Measurements from ENCODE around the gene MAPK13.

DNA sequence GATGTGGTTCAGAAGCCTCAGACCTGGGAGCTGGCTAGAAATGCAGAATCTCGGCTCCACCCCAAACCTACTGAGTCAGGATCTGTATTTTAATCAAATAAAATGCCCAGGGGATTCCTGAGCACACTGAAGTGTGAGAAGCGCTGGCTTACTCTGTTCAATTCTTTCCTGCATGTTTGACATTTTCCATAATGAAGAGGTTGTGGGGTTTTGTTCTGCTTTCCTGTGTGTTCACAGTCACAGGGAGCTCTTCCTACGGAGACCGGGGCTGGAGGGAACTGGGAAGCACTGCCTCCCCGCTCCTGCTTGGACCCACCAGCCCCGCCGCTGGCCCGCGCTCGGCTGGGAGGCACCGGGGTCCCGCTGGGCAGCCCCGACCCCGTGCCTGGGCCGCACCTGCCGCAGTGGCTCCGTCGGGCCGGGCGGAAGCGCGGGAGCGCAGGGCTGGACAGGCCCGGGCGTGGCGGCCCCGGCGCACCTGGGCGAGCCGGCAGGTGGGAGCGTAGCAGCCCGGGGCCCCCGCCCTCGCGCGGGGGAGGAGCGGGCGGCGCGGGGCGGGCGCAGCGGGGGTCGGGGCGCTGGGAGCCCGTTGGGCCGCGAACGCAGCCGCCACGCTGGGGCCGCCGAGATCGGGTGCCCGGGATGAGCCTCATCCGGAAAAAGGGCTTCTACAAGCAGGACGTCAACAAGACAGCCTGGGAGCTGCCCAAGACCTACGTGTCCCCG lies at the start of gene MAPK13:
- no peak for TF ChIP-seq POLR2A (IDR thresholded peaks at IDR 0.05)
- TF ChIP-seq, protein P1, sequence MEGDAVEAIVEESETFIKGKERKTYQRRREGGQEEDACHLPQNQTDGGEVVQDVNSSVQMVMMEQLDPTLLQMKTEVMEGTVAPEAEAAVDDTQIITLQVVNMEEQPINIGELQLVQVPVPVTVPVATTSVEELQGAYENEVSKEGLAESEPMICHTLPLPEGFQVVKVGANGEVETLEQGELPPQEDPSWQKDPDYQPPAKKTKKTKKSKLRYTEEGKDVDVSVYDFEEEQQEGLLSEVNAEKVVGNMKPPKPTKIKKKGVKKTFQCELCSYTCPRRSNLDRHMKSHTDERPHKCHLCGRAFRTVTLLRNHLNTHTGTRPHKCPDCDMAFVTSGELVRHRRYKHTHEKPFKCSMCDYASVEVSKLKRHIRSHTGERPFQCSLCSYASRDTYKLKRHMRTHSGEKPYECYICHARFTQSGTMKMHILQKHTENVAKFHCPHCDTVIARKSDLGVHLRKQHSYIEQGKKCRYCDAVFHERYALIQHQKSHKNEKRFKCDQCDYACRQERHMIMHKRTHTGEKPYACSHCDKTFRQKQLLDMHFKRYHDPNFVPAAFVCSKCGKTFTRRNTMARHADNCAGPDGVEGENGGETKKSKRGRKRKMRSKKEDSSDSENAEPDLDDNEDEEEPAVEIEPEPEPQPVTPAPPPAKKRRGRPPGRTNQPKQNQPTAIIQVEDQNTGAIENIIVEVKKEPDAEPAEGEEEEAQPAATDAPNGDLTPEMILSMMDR (IDR thresholded peaks at IDR 0.05) = no peak

All from testis (tissue), 2 donors.